LNCaP clone FGC (cell line): Measurements from ENCODE around the gene GHR.

Source experiments
- DNase-seq: peaks from one replicate; pipeline ENCODE4 v3.0.0-alpha.2; 2011; ENCODE audit warnings: low read depth
- H3K4me3 ChIP-seq: 2 replicates; pipeline ENCODE4 v1.5.1; 2011; ENCODE audit warnings: mild to moderate bottlenecking, low read depth, low read length, control low read depth
- CTCF ChIP-seq: IDR thresholded peaks from 2 replicates; pipeline ENCODE4 v1.5.1; 2012; ENCODE audit warnings: mild to moderate bottlenecking; ENCODE audit not compliant: control insufficient read depth, insufficient read depth; ENCODE audit errors: extremely low read depth

The GHR gene

DNA sequence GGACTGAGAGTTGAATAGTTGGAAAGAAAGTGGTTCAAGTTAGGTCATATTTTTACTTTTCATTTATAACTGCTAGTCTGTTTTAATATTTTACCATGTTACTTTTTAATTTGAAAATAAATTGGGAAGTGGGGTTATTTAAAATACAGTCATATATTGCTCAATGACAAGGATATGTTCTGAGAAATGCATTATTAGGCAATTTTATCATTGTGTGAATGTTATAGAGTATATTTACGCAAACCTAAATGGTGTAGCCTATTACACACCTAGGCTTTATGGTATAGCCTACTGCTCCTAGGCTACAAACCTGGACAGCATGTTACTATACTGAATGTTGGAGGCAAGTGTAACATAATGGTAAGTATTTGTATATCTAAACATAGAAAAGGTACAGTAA is 338.6 kb downstream of the GHR start:
- no peak for TF ChIP-seq CTCF
- DNase-seq, result no peak
- H3K4me3 ChIP-seq, result no peak overlapping the region

DNA sequence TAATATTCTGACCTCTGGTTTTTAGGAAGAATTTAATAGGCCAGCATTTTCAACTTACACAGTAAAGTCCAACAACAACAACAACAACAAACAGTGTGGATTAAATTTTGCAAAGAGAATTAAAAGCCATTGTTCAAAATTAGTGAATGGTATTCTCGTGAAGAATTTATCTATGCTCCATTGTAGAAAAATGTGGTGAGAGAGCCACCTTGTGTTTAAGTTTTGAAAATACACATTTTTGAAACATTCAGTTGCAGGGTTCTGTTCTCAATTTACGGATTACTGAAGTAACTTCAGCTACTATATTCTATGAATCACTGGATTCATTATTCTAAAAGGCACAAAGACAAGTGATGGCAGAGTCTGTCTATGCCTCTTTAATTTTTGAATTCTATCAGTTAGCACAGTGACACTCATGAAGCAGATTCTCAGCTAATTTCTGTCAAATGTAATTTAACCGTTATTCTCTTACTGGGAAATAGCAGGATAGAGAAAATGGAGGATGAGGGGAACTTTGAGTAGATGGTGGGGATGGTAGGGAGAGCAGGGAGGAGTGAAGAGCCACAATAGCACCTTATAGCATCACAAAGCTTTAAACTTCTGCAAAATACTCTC is 344.4 kb downstream of the GHR start:
- peak; percentile 52 for TF ChIP-seq CTCF
- H3K4me3 ChIP-seq, result no peak overlapping the region
- no peak for DNase-seq

GRCh38 chr5:42768106-42768504 is 344.9 kb downstream of the GHR start:
- TF ChIP-seq CTCF, result no peak
- H3K4me3 ChIP-seq, result no peak overlapping the region
- DNase-seq, result no peak

- no peak for TF ChIP-seq CTCF
- DNase-seq, result no peak
- H3K4me3 ChIP-seq, result no peak overlapping the region
Observed at GRCh38 chr5:42770003-42770402, 346.8 kb downstream of the GHR start.
